H9 (cell line): Measurements from ENCODE around the gene RNF212. TPM values are rescaled to one million over a fixed set of nuclear protein-coding genes. Genes with fewer than 3 reads are reported as not detected.

Experiments
- DNase-seq: peaks from one replicate; pipeline ENCODE4 v3.0.0-alpha.2; 2017
- H2AFZ ChIP-seq: one replicate; pipeline ENCODE4 v1.6.1; 2013; ENCODE audit warnings: mild to moderate bottlenecking, low read length, control low read depth, moderate library complexity
- H2AK5ac ChIP-seq: 2 replicates; pipeline ENCODE4 v1.6.1; 2013; ENCODE audit warnings: low read length, control low read depth, mixed read lengths; ENCODE audit not compliant: insufficient read length
- H2BK120ac ChIP-seq: one replicate; pipeline ENCODE4 v1.6.1; 2013; ENCODE audit warnings: low read depth, mild to moderate bottlenecking, low read length, control low read depth, inconsistent platforms; ENCODE audit not compliant: poor library complexity, severe bottlenecking
- H2BK12ac ChIP-seq: 2 replicates; pipeline ENCODE4 v1.6.1; 2013; ENCODE audit warnings: low read length, control low read depth, mixed read lengths, low read depth; ENCODE audit not compliant: insufficient read length
- H2BK15ac ChIP-seq: 2 replicates; pipeline ENCODE4 v1.6.1; 2013; ENCODE audit warnings: low read depth, low read length, control low read depth
- H2BK20ac ChIP-seq: one replicate; pipeline ENCODE4 v1.6.1; 2013; ENCODE audit warnings: low read depth, mild to moderate bottlenecking, low read length, control low read depth, inconsistent platforms; ENCODE audit not compliant: poor library complexity, severe bottlenecking
- H2BK5ac ChIP-seq: 2 replicates; pipeline ENCODE4 v1.6.1; 2013; ENCODE audit warnings: low read length, control low read depth, mixed read lengths; ENCODE audit not compliant: insufficient read length
- H3K14ac ChIP-seq: 2 replicates; pipeline ENCODE4 v1.6.1; 2013; ENCODE audit warnings: low read length, control low read depth; ENCODE audit not compliant: insufficient read depth
- H3K18ac ChIP-seq: 2 replicates; pipeline ENCODE4 v1.6.1; 2013; ENCODE audit warnings: low read depth, mild to moderate bottlenecking, mixed read lengths, low read length, control low read depth; ENCODE audit not compliant: insufficient read length
- H3K23ac ChIP-seq: 2 replicates; pipeline ENCODE4 v1.6.1; 2013; ENCODE audit warnings: low read length, control low read depth, mixed read lengths, low read depth; ENCODE audit not compliant: insufficient read length
- H3K23me2 ChIP-seq: 2 replicates; pipeline ENCODE4 v1.6.1; 2013; ENCODE audit warnings: low read depth, mild to moderate bottlenecking, mixed read lengths, low read length, control low read depth; ENCODE audit not compliant: insufficient read length, poor library complexity, severe bottlenecking
- H3K27ac ChIP-seq: 2 replicates; pipeline ENCODE4 v1.5.1; 2013; ENCODE audit warnings: low read length, control low read depth, mixed read lengths, low read depth; ENCODE audit not compliant: insufficient read length
- H3K27me3 ChIP-seq: 2 replicates; pipeline ENCODE4 v1.6.1; 2013; ENCODE audit warnings: low read length, control low read depth, inconsistent platforms; ENCODE audit not compliant: insufficient read depth
- H3K4ac ChIP-seq: 2 replicates; pipeline ENCODE4 v1.6.1; 2013; ENCODE audit warnings: low read depth, mild to moderate bottlenecking, control low read depth, inconsistent platforms, low read length, moderate library complexity
- H3K4me1 ChIP-seq: 2 replicates; pipeline ENCODE4 v1.6.1; 2013; ENCODE audit warnings: low read length, control low read depth, inconsistent platforms; ENCODE audit not compliant: insufficient read depth
- H3K4me2 ChIP-seq: 2 replicates; pipeline ENCODE4 v1.6.1; 2013; ENCODE audit warnings: low read length, control low read depth, mixed read lengths; ENCODE audit not compliant: insufficient read length, insufficient read depth
- H3K56ac ChIP-seq: 2 replicates; pipeline ENCODE4 v1.6.1; 2013; ENCODE audit warnings: low read depth, mild to moderate bottlenecking, mixed read lengths, low read length, control low read depth; ENCODE audit not compliant: insufficient read length
- H3K79me1 ChIP-seq: 2 replicates; pipeline ENCODE4 v1.6.1; 2013; ENCODE audit warnings: low read depth, mild to moderate bottlenecking, moderate library complexity, low read length, control low read depth, inconsistent platforms; ENCODE audit not compliant: insufficient read depth, poor library complexity, severe bottlenecking
- H3K79me2 ChIP-seq: 2 replicates; pipeline ENCODE4 v1.6.1; 2013; ENCODE audit warnings: low read length, control low read depth, inconsistent platforms; ENCODE audit not compliant: insufficient read depth
- H3K9ac ChIP-seq: 2 replicates; pipeline ENCODE4 v1.6.1; 2013; ENCODE audit warnings: low read length, control low read depth, mixed read lengths; ENCODE audit not compliant: insufficient read length; ENCODE audit errors: extremely low read depth
- H3K9me3 ChIP-seq: one replicate; pipeline ENCODE4 v1.6.1; 2013; ENCODE audit warnings: low read depth, low read length, inconsistent platforms; ENCODE audit not compliant: control insufficient read depth
- H3T11ph ChIP-seq: one replicate; pipeline ENCODE4 v1.6.1; 2013; ENCODE audit warnings: mild to moderate bottlenecking, low read length, control low read depth, inconsistent platforms
- H4K20me1 ChIP-seq: one replicate; pipeline ENCODE4 v1.6.1; 2013; ENCODE audit not compliant: control insufficient read depth, insufficient read length, insufficient read depth
- H4K5ac ChIP-seq: 2 replicates; pipeline ENCODE4 v1.6.1; 2013; ENCODE audit warnings: low read depth, mild to moderate bottlenecking, mixed read lengths, low read length, control low read depth; ENCODE audit not compliant: insufficient read length
- H4K8ac ChIP-seq: replicated peaks from 2 replicates; pipeline ENCODE4 v1.6.1; 2013; ENCODE audit warnings: low read length, control low read depth, mixed read lengths, low read depth; ENCODE audit not compliant: insufficient read length
- H4K91ac ChIP-seq: 2 replicates; pipeline ENCODE4 v1.6.1; 2013; ENCODE audit warnings: low read depth, mild to moderate bottlenecking, moderate library complexity, mixed read lengths, low read length, control low read depth; ENCODE audit not compliant: insufficient read length
- H3K27ac Mint-ChIP-seq, 3 experiments: 2 replicates in 2 of 3; 3 replicates in 1 of 3; pipeline ENCODE4 v1.8.0; 2020 to 2021; ENCODE audit warnings: mixed read lengths in 3 of 3, mild to moderate bottlenecking in 1 of 3, moderate library complexity in 1 of 3
- H3K27me3 Mint-ChIP-seq: 2 replicates; pipeline ENCODE4 v1.8.0; 2021; ENCODE audit warnings: low read depth, mild to moderate bottlenecking, moderate library complexity, mixed read lengths
- H3K36me3 Mint-ChIP-seq, 3 experiments: 2 replicates in 2 of 3; 3 replicates in 1 of 3; pipeline ENCODE4 v1.8.0; 2020 to 2021; ENCODE audit warnings: low read depth in 3 of 3, mixed read lengths in 3 of 3; ENCODE audit not compliant: insufficient read depth in 1 of 3
- H3K4me1 Mint-ChIP-seq, 2 experiments: 2 replicates each; pipeline ENCODE4 v1.8.0; 2020; ENCODE audit warnings: mixed read lengths in 2 of 2
- H3K4me3 Mint-ChIP-seq, 2 experiments: 2 replicates in 1 of 2; 3 replicates in 1 of 2; pipeline ENCODE4 v1.8.0; 2020 to 2021; ENCODE audit warnings: mild to moderate bottlenecking in 2 of 2, mixed read lengths in 2 of 2, moderate library complexity in 1 of 2
- H3K9me3 Mint-ChIP-seq, 2 experiments: 2 replicates in 1 of 2; 3 replicates in 1 of 2; pipeline ENCODE4 v1.8.0; 2020; ENCODE audit warnings: mild to moderate bottlenecking in 2 of 2, mixed read lengths in 2 of 2, moderate library complexity in 1 of 2
- CTCF ChIP-seq: fragments of 200-600 bp; sonication (generic); conservative IDR thresholded peaks from 3 replicates; pipeline ENCODE4 v1.8.0; 2021; ENCODE audit warnings: antibody characterized with exemption, mild to moderate bottlenecking
- WGBS: extraction: QIAGEN DNeasy Blood & Tissue Kit; methylation state at CpG from one replicate; pipeline ENCODE4 v1.1.7; 2013; ENCODE audit warnings: missing lambda C conversion rate, low lambda C conversion rate, mixed read lengths; ENCODE audit not compliant: insufficient read length; ENCODE audit errors: extremely low coverage; 5-methylcytosine and 5-hydroxymethylcytosine counted together
- total RNA-seq: library from RNA; stranded (reverse); gene quantifications from 2 replicates; pipeline ENCODE4 v1.2.1, GENCODE V29; 2021

The RNF212 gene
- total RNA-seq, 1 experiment from 2014 or later, result 3.0 TPM

DNA sequence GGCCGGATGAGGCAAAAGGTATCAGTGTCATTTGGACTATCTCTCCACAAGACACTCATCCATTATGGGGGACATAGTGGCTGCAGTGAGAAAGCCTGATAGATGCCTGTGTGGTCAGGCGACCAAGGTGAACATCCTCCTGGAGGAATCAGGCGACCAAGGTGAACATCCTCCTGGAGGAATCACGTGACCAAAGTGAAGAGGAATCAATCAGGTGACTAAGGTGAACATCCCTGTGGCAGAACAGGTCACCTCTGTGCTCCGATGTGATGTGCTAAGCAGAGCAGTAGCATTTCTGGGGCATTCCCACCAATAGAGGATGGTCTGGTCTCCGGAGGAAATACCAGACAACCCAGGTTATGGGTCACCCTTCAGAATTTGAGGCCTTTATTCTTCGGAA lies 44.0 kb downstream of the RNF212 start:
- no peak overlapping the region for H3K27ac Mint-ChIP-seq
- peaks cover 5% of the 10 kb centered on the region for H3K9me3 ChIP-seq
- H3K4me3 Mint-ChIP-seq, result no peak overlapping the region
- peaks cover 3% of the 10 kb centered on the region for H4K20me1 ChIP-seq
- no peak overlapping the region for H3K4me2 ChIP-seq
- H3K18ac ChIP-seq, result no peak overlapping the region
- H4K5ac ChIP-seq, result no peak overlapping the region
- no peak for TF ChIP-seq CTCF
- no peak for DNase-seq
- no peaks in the 10 kb centered on the region for H3K79me2 ChIP-seq
- H4K8ac ChIP-seq, result no peak overlapping the region
- no peak overlapping the region for H4K91ac ChIP-seq
- H3K9me3 Mint-ChIP-seq, result peaks cover 6 to 14% of the 10 kb centered on the region in 2 experiments; a peak in 4 of 5 replicates
- H3K4me1 ChIP-seq, result no peaks in the 10 kb centered on the region
- no peak overlapping the region for H3K23ac ChIP-seq
- H3K27me3 Mint-ChIP-seq, result peaks cover 65% of the 10 kb centered on the region
- H3K36me3 Mint-ChIP-seq, result no peaks in the 10 kb centered on the region; a peak in 2 of 7 replicates
- no peak overlapping the region for H3T11ph ChIP-seq
- no peak overlapping the region for H2BK20ac ChIP-seq
- no peak overlapping the region for H3K14ac ChIP-seq
- no peak overlapping the region for H2BK120ac ChIP-seq
- no peak overlapping the region for H2BK12ac ChIP-seq
- H2AFZ ChIP-seq, result no peak overlapping the region
- H3K79me1 ChIP-seq, result no peaks in the 10 kb centered on the region
- H3K27ac ChIP-seq, result no peak overlapping the region
- no peaks in the 10 kb centered on the region for H3K27me3 ChIP-seq
- H3K4me1 Mint-ChIP-seq, result peaks cover 2% of the 10 kb centered on the region in 2 experiments; a peak in 3 of 4 replicates
- no peaks in the 10 kb centered on the region for H3K23me2 ChIP-seq
- H3K9ac ChIP-seq, result no peak overlapping the region
- H3K4ac ChIP-seq, result no peak overlapping the region
- H3K56ac ChIP-seq, result no peak overlapping the region
- H2AK5ac ChIP-seq, result no peak overlapping the region
- WGBS, result no CpG with 5 or more reads among the region's 7 CpGs
- H2BK5ac ChIP-seq, result no peak overlapping the region
- no peak overlapping the region for H2BK15ac ChIP-seq
